HG02763 (cell line): ENCODE data around the gene PPFIA1.

Experiments used
- ATAC-seq: cut with Tn5 transposase; IDR thresholded peaks from one replicate; pipeline ENCODE4 v1.9.1; 2021; ENCODE audit warnings: mild to moderate bottlenecking, moderate library complexity; ENCODE audit not compliant: unreplicated experiment

PPFIA1 gene

DNA sequence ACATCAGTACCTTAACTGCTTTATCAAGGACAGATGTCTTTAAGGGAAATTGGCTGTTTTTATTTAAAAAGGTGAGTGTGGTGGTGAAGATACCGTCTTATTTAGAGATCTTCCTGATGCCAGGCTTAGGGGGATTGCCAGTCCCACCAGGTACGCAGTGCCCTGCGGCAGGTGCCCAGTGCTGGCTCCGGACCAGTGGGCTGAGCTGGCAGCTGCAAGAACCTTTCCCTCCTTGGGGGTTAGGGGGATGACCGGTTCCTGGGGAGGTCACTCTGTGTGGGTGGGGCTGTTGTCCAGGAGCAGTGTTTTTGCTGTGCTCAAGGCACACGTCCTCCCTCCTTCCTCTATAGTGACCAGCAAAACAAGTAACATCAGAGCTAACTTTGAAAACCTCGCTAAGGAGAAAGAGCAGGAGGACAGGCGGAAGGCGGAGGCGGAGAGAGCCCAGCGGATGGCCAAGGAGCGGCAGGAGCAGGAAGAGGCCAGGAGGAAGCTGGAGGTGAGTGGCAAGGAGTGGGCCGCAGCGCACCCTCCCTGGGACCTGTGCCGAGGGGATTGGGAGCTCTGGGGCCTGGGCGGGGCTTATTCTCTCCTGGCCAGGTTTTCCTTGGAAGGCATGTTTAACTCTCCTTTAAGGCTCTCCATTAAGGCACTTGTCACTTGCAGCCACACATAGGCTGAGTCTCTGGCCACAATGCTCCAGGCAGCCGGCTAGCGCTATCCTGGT lies 158.4 kb downstream of the PPFIA1 start:
- no peak for ATAC-seq

DNA sequence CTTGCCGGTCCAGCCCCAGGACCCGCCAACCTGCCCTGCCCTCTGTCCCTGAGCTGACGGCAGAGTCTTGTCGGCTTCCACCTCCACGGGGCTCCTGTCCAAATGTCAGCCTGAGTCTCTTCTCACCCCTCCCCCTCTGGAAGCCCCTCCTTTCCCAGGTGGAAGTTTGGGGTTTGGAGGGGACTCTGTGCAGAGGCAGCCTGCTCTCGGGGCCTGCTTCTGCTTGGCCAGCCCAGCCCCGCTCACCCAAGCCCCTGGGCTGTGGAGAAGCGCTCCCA lies 158.9 kb downstream of the PPFIA1 start:
- no peak for ATAC-seq

DNA sequence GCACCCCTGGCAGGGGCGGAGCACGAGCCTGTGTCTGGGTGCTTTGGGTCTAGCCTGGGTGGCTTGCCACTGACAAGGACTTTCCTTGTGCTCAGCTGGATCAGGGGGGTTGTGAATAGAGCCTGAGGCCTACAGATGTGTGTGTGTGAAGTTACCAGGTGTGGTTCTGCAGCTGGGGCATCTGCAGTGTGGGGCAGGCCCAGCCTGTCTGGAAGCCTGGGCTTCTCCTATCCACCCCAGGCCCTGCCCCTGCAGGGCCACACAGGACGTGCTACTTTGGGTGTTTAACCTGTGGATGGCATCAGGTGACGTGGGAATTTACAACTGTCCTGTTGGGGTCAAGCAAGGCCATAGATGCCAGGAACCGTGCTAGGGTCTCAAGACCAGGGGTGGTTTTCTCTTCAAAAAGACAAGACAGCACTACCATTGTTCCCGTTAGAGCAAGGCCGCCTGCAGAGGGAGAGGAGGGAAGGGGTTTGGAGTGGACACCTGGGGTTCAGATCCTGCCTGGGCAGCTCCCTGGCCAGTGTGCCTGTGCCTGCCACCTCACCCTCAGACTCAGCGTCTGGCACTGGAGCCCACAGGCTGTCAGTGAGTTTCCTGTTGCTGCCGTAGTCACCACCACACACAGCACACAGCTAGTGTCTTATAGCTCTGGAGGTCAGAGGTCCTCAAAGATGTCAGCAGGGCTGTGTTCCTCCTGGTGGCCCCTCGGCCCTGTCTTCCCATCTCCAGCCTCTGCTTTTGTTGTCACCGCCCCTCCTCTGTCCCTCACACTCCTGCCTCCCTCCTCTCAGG lies 159.4 kb downstream of the PPFIA1 start:
- ATAC-seq: no peak

DNA sequence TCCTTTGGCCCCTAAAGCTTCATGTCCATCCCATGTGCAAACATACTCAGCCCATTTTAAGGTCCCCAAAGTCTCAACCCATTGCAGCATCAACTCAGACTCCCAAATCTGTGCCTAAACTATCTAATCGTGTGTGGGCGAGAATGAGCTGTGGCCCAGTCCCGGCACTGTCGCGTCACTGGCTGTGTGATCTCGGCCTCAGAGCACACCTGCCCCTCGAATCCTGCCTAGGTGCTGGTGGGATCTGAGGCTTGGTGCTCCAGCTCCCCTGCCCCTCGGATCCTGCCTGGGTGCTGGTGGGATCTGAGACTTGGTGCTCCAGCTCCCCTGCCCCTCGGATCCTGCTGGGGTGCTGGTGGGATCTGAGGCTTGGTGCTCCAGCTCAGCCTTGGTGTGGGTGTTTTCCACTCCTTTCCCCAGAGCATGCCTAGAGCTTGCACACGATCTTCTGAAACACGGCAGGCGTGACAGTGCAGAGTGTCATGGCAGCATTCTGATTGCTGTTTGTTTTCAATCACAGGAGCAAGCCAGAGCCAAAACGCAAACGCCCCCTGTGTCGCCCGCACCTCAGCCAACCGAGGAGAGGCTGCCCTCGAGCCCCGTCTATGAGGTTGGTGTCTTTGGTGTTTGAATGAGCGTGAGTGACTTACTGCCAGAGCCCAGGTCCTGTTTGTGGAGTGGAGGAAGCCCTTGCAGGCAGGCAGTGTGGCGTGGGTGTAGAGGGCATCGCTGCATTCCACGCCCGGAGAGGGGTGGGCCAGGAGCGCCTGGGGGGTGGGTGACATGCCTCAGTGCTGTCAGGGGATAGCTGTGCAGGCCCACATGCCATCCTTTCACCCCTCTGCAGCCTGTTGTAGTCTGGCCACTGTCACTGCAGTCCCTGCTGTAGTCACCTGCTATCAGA lies 160.4 kb downstream of the PPFIA1 start:
- no peak for ATAC-seq

DNA sequence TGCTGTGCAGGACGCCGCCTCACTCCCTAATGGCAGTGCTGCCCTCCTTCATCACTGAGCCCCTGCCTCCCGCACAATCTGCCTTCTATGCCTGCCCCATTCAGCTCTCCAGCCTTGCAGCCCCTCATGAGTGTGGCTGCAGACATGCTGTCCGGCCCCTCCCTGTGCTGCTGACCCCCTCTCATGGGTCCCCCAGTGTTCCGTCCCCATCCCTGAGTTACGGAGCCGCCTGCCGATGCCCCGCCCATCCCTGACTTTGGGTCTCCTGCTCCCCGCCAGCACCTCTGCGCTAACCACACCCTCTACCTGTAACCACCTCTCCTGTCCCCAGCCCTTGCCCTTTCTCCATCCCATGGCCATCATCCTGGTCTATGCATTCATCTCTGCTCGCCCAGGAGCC lies 161.1 kb downstream of the PPFIA1 start:
- no peak for ATAC-seq

- no peak for ATAC-seq
Measured at GRCh38 chr11:70432065-70432464, 161.6 kb downstream of the PPFIA1 start.

- ATAC-seq: no peak
Measured at GRCh38 chr11:70432580-70432979, 162.1 kb downstream of the PPFIA1 start.

GRCh38 chr11:70433038-70433437 lies 162.5 kb downstream of the PPFIA1 start:
- ATAC-seq: no peak

- ATAC-seq: no peak
Measured at GRCh38 chr11:70433526-70433925, 163.0 kb downstream of the PPFIA1 start.
